Neural progenitor cell (in vitro differentiated cells): ENCODE data around the gene FRY. TPM values are rescaled to one million over a fixed set of nuclear protein-coding genes. Genes with fewer than 3 reads are reported as not detected.

Experiments
- DNase-seq: peaks from one replicate; pipeline ENCODE4 v3.0.0-alpha.2; 2016; ENCODE audit warnings: low spot score
- H2AFZ ChIP-seq: fragments of 200-600 bp; sonication (generic); replicated peaks from 2 replicates; pipeline ENCODE4 v1.6.1; 2016; ENCODE audit warnings: antibody characterized with exemption
- H3F3A ChIP-seq: fragments of 200-600 bp; sonication (generic); 2 replicates; pipeline ENCODE4 v1.6.1; 2016; ENCODE audit warnings: antibody characterized with exemption, low read depth
- H3K27ac ChIP-seq: fragments of 200-600 bp; sonication (generic); 2 replicates; pipeline ENCODE4 v1.5.1; 2016; ENCODE audit warnings: mild to moderate bottlenecking
- H3K27me3 ChIP-seq: fragments of 200-600 bp; sonication (generic); 2 replicates; pipeline ENCODE4 v1.6.1; 2016; ENCODE audit warnings: mild to moderate bottlenecking, moderate library complexity
- H3K36me3 ChIP-seq: fragments of 200-600 bp; sonication (generic); 2 replicates; pipeline ENCODE4 v1.5.1; 2016
- H3K4me1 ChIP-seq: fragments of 200-600 bp; sonication (generic); 2 replicates; pipeline ENCODE4 v1.6.1; 2016; ENCODE audit warnings: mixed run types
- H3K4me2 ChIP-seq: fragments of 200-600 bp; sonication (generic); 2 replicates; pipeline ENCODE4 v1.6.1; 2016
- H3K4me3 ChIP-seq: fragments of 200-600 bp; sonication (generic); 2 replicates; pipeline ENCODE4 v1.5.1; 2016
- H3K79me2 ChIP-seq: fragments of 200-600 bp; sonication (generic); 2 replicates; pipeline ENCODE4 v1.6.1; 2016; ENCODE audit warnings: low read depth
- H3K9ac ChIP-seq: fragments of 200-600 bp; sonication (generic); 2 replicates; pipeline ENCODE4 v1.6.1; 2016
- H3K9me3 ChIP-seq: fragments of 200-600 bp; sonication (generic); 2 replicates; pipeline ENCODE4 v1.5.1; 2016; ENCODE audit warnings: low read depth
- H4K20me1 ChIP-seq: fragments of 200-600 bp; sonication (generic); 2 replicates; pipeline ENCODE4 v1.6.1; 2016; ENCODE audit warnings: low read depth
- H3K27ac Mint-ChIP-seq: 3 replicates; pipeline ENCODE4 v1.8.0; 2021; ENCODE audit warnings: mixed read lengths
- H3K27me3 Mint-ChIP-seq: 2 replicates; pipeline ENCODE4 v1.8.0; 2022; ENCODE audit warnings: low read depth, mild to moderate bottlenecking, inconsistent platforms, moderate library complexity, mixed read lengths; ENCODE audit not compliant: insufficient read depth
- H3K36me3 Mint-ChIP-seq: 3 replicates; pipeline ENCODE4 v1.8.0; 2021; ENCODE audit warnings: mixed read lengths
- H3K4me1 Mint-ChIP-seq: 3 replicates; pipeline ENCODE4 v1.8.0; 2021; ENCODE audit warnings: mixed read lengths
- H3K4me3 Mint-ChIP-seq: 3 replicates; pipeline ENCODE4 v1.8.0; 2021; ENCODE audit warnings: mild to moderate bottlenecking, moderate library complexity, mixed read lengths
- H3K9me3 Mint-ChIP-seq: 3 replicates; pipeline ENCODE4 v1.8.0; 2020; ENCODE audit warnings: mixed read lengths
- EZH2 ChIP-seq: fragments of 200-600 bp; sonication (generic); IDR thresholded peaks from 2 replicates; pipeline ENCODE4 v1.6.1; 2017; ENCODE audit warnings: antibody characterized with exemption, mild to moderate bottlenecking, moderate library complexity
- EZH2phosphoT487 ChIP-seq: fragments of 200-600 bp; sonication (generic); IDR thresholded peaks from 2 replicates; pipeline ENCODE4 v1.6.1; 2017; ENCODE audit warnings: antibody characterized with exemption
- total RNA-seq: library from RNA; depleted of rRNA; stranded (reverse); fragments of >200 nt; gene quantifications from 2 replicates; pipeline ENCODE4 v1.2.3, GENCODE V29; 2015; ENCODE audit warnings: low replicate concordance
- TF ChIP-seq, protein P1 (sequence below): fragments of 200-600 bp; sonication (generic); IDR thresholded peaks from 2 replicates; pipeline ENCODE4 v1.5.1; 2017; ENCODE audit warnings: antibody characterized with exemption, mild to moderate bottlenecking

Gene FRY
- total RNA-seq, 1 donor from 2014 or later = 12.6 TPM

GRCh38 chr13:32309312-32310133, 277.9 kb downstream of the FRY start:
- H3K27ac ChIP-seq = no peak overlapping the region
- no peaks in the 10 kb centered on the region for H3K36me3 Mint-ChIP-seq
- peak overlapping the region; percentile 40 for H2AFZ ChIP-seq
- no peaks in the 10 kb centered on the region for H3K9me3 Mint-ChIP-seq
- no peak for TF ChIP-seq EZH2phosphoT487
- TF ChIP-seq, protein P1, sequence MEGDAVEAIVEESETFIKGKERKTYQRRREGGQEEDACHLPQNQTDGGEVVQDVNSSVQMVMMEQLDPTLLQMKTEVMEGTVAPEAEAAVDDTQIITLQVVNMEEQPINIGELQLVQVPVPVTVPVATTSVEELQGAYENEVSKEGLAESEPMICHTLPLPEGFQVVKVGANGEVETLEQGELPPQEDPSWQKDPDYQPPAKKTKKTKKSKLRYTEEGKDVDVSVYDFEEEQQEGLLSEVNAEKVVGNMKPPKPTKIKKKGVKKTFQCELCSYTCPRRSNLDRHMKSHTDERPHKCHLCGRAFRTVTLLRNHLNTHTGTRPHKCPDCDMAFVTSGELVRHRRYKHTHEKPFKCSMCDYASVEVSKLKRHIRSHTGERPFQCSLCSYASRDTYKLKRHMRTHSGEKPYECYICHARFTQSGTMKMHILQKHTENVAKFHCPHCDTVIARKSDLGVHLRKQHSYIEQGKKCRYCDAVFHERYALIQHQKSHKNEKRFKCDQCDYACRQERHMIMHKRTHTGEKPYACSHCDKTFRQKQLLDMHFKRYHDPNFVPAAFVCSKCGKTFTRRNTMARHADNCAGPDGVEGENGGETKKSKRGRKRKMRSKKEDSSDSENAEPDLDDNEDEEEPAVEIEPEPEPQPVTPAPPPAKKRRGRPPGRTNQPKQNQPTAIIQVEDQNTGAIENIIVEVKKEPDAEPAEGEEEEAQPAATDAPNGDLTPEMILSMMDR = no peak
- TF ChIP-seq EZH2 = no peak
- no peaks in the 10 kb centered on the region for H4K20me1 ChIP-seq
- no peak overlapping the region for H3K4me2 ChIP-seq
- H3K9ac ChIP-seq = no peak overlapping the region
- no peaks in the 10 kb centered on the region for H3K79me2 ChIP-seq
- H3K4me1 ChIP-seq = no peaks in the 10 kb centered on the region
- no peak overlapping the region for H3K27ac Mint-ChIP-seq
- H3K4me3 Mint-ChIP-seq = no peak overlapping the region
- H3K36me3 ChIP-seq = no peaks in the 10 kb centered on the region
- peaks cover 7% of the 10 kb centered on the region for H3F3A ChIP-seq
- H3K27me3 Mint-ChIP-seq = no peaks in the 10 kb centered on the region
- H3K27me3 ChIP-seq = no peaks in the 10 kb centered on the region
- DNase-seq = no peak
- peaks cover under 1% of the 10 kb centered on the region for H3K4me1 Mint-ChIP-seq
- H3K4me3 ChIP-seq = no peak overlapping the region
- H3K9me3 ChIP-seq = no peaks in the 10 kb centered on the region

- Mint-ChIP-seq H3K4me3 (no peak overlapping the region), H3K27me3 (no peaks in the 10 kb centered on the region), H3K36me3 (no peaks in the 10 kb centered on the region), H3K27ac (no peak overlapping the region), H3K4me1 (peaks cover 6% of the 10 kb centered on the region), H3K9me3 (no peaks in the 10 kb centered on the region)
- Histone ChIP-seq H3K79me2 (no peaks in the 10 kb centered on the region), H3K9me3 (no peaks in the 10 kb centered on the region), H3K9ac (no peak overlapping the region), H3K4me3 (no peak overlapping the region), H4K20me1 (no peaks in the 10 kb centered on the region), H3K27ac (no peak overlapping the region), H3F3A (peaks cover 14% of the 10 kb centered on the region), H3K27me3 (no peaks in the 10 kb centered on the region), H3K4me2 (no peak overlapping the region), H2AFZ (peak overlapping the region; percentile 40), H3K36me3 (no peaks in the 10 kb centered on the region), H3K4me1 (no peaks in the 10 kb centered on the region)
- TF ChIP-seq EZH2phosphoT487 = no peak
- TF ChIP-seq, protein P1 = peak; percentile 78
- peak; percentile 63 for DNase-seq
Observed at GRCh38 chr13:32310134-32310706, 278.6 kb downstream of the FRY start.

DNA sequence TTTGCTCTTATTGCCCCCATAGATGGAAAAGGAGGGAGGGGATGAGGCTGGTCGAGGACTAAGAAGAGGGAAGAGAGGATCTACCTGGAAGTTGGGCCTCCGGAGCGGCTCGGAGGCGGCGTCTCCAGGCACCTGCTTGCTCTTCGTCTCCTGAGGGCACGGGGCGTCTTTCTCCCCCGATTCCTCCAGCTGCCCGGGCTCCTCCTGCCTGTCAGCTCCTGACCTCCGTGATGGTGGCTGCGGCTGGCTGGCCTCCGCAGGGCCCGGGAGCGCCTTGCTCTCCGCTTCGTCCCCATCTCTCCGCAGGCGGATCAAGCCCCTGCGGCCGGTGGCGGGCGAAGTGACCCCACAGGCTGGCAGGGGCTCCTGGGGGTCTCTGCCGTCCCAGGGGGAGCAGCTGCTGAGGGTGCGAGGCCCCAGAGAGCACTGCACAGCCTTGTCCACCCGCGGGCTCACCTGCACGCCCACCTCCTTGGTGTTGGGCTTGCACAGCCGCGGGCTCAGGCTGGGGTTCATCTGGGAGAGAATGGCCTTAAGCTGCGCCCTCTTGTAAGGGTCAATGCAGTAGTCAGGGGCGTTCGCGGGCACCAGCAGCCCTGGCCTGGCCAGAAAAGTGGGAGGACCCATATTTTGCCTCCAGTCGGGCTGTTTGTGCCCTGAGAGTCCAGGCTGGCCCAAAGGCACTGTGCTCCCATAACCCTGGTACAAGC, 279.8 kb downstream of the FRY start:
- Mint-ChIP-seq H3K9me3 (no peaks in the 10 kb centered on the region), H3K27ac (no peak overlapping the region), H3K27me3 (peaks cover 2% of the 10 kb centered on the region), H3K36me3 (no peaks in the 10 kb centered on the region), H3K4me1 (peaks cover 9% of the 10 kb centered on the region), H3K4me3 (no peak overlapping the region)
- H3K4me3 ChIP-seq = no peak overlapping the region
- no peak overlapping the region for H3K9ac ChIP-seq
- TF ChIP-seq EZH2phosphoT487 = no peak
- no peak for TF ChIP-seq EZH2
- TF ChIP-seq, protein P1 = no peak
- no peaks in the 10 kb centered on the region for H3K4me1 ChIP-seq
- H2AFZ ChIP-seq = peak overlapping the region; percentile 40
- no peaks in the 10 kb centered on the region for H4K20me1 ChIP-seq
- no peaks in the 10 kb centered on the region for H3K36me3 ChIP-seq
- no peak overlapping the region for H3K27ac ChIP-seq
- H3K4me2 ChIP-seq = no peak overlapping the region
- peaks cover 6% of the 10 kb centered on the region for H3K79me2 ChIP-seq
- no peaks in the 10 kb centered on the region for H3K27me3 ChIP-seq
- peaks cover 23% of the 10 kb centered on the region for H3F3A ChIP-seq
- no peak for DNase-seq
- H3K9me3 ChIP-seq = no peaks in the 10 kb centered on the region
